ENCODE measurements around the gene OR2C3. TPM values are rescaled to one million over a fixed set of nuclear protein-coding genes. Genes with fewer than 3 reads are reported as not detected.
"Not testable (repeated sequence)": the region's sequence is repeated elsewhere in the genome, so short reads cannot be mapped to it uniquely, and the experiment has no call there.

The OR2C3 gene
- total RNA-seq, 1 experiment from 2014 or later, result 0.03 TPM

DNA sequence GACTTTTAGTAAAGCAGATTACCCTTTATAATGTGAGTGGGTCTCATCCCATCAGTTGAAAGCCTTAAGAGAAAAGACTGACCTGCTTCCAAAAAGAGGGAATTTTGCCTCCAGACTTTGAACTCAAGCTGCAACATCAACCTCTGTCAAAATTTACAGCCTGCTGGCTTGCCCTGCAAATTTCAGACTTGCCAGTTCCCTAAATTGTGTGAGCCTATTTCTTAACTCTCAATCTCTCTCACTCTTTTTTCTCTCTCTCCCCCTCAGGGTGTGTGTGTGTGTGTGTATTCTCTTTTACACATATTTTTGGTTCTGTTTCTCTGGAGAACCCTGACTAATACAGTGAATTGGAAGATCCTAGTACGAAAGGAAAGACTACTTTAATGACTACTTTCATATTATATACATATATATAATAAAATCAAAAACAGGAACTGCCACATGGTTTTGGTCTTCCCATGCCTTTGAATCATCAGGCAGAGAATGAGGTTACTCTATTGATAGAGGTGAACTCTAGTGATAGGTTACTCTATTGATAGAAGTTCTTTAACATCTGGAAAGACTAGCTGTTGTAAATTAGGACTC is 6.4 kb downstream of the OR2C3 start:
- in situ Hi-C loops (cut with HindIII; ENCODE audit: low pct_unique_long_range_greater_than_20kb, low sequenced_read_pairs), result no loop called here
- DNase-seq (ENCODE audit: low read depth, low spot score), result no peak

DNA sequence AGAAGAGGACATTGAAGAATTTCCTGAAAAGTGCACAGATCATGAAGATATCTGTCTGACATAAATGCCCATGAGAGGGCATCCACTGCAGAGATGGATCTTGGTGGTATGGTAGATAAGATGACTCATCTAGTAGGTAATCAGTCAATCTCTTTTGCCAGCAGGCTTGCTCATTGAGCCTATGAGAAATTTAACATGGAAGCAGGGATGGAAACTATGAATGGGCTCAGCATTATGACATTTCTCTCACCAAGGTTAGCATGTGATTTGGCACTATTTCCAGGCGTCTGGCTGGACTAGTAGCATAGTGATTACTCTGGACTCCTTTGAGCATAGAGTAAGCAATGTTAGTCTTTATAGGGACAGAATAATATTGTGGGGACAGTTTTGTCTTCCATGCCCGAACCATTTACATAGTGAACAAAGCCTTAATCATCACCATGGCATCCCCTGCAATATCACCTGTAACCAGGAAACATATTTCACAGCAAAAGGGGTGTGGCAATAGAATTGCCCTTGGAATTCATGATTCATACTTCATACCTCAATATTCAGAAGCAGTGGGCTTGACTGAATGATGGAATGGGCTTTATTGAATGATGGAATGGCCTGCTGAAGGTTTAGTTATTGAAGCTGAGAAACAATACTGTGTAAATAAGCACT is 7.3 kb downstream of the OR2C3 start:
- in situ Hi-C loops (cut with HindIII; ENCODE audit: low pct_unique_long_range_greater_than_20kb, low sequenced_read_pairs), result no loop called here
- no peak for DNase-seq (ENCODE audit: low read depth, low spot score)

DNA sequence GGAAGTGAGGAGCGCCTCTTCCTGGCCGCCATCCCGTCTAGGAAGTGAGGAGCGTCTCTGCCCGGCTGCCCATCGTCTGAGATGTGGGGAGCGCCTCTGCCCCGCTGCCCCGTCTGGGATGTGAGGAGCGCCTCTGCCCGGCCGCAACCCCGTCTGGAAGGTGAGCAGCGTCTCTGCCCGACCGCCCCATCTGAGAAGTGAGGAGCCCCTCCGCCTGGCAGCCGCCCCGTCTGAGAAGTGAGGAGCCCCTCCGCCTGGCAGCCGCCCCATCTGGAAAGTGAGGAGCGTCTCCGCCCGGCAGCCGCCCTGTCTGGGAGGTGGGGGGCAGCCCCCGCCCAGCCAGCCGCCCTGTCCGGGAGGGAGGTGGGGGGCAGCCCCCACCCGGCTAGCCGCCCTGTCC is 14.4 kb downstream of the OR2C3 start:
- DNase-seq (ENCODE audit: low read depth, low spot score); in situ Hi-C loops (cut with HindIII; ENCODE audit: low pct_unique_long_range_greater_than_20kb, low sequenced_read_pairs): not testable (repeated sequence)

DNA sequence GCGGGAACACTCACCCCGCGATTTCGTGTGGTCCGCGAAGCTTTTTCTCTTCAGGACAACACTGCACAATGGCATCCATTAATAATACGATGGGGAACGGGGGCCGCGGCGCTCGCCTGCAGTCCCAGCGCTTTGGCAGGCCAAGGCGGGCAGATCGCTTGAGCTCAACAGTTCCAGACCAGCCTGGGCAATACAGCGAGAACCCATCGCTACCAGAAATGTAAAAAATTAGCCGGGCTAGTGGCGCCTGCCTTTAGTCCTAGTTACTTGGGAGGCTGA is 17.7 kb downstream of the OR2C3 start:
- DNase-seq (ENCODE audit: low read depth, low spot score), result no peak
- in situ Hi-C loops (cut with HindIII; ENCODE audit: low pct_unique_long_range_greater_than_20kb, low sequenced_read_pairs), result no loop called here

DNA sequence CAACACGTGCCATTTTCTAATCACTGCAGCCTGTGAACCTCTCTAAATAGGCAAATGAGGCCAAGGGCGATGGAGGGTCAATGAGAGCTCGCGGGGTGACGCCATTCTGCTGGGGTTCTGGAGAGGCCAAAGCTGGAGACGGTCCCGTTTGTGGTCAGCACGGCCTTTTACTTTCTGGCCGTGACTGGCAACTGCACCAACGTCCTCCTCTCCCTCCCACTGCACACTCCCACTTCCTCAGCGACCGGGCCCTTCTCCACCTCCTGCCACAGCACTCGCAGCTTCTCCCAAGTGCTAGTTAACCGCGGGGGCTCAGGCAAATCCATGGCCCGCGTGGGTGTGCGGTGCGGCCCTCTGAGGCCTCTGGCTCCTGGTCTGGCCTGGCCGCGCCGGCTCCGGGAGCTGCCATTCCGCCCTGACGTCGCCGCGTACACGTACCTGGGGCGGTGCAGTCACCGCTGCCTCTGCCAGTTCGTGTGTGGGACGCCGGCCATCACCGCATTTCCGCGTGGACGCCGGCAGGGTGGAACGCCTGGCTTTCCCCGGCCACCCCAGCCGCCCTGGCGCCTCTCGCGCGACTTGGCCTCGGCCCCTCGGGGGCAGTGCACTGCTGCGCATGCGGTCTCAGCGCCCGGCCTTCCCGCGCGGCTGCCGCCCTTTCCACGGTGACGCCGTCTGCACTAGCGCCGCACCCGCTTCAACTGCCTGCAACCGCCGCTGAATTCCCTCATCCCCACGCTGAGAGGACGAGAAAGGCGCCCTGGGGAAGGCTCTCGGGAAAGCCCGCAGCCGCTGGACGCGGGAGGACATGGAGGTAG is 18.2 kb downstream of the OR2C3 start:
- in situ Hi-C loops (cut with HindIII; ENCODE audit: low pct_unique_long_range_greater_than_20kb, low sequenced_read_pairs), result no loop called here
- DNase-seq (ENCODE audit: low read depth, low spot score), result no peak

DNA sequence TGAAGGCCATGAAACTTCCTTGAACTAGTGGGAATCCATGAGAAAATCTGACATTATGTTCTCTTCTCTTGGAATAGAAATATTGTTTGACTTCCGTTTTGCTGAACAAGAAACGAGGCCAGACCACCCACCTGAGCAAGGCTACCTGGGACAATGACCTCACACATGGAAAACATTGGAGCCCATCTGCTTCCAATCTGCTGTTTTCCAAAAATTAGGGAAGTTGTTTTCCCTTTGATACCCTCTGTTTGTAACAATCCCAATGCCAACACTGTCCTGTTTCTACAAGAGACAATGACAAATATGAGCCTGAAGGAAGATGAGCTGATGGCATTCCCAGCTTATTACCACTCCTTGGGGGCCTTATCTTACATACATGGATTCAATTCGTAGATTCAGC is 29.4 kb downstream of the OR2C3 start:
- in situ Hi-C loops (cut with HindIII; ENCODE audit: low pct_unique_long_range_greater_than_20kb, low sequenced_read_pairs), result no loop called here
- no peak for DNase-seq (ENCODE audit: low read depth, low spot score)

DNA sequence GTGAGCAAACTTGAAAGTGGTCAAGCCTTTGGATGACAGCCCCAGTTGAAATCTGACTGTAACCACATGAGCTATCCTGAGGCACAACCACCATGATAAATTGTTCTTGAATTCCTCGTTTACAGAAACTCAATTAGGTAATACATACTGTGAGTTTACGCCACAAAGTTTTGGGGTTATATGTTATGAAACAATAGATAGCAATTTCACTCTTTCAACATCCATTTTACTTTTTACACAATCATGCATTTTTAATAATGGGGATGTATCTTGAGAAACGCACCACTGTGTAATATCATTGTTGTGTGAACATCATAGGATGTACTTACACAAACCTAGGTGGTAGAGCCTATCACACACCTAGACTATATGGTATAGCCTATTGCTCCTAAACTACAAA is 35.4 kb downstream of the OR2C3 start:
- in situ Hi-C loops (cut with HindIII; ENCODE audit: low pct_unique_long_range_greater_than_20kb, low sequenced_read_pairs), result no loop called here
- DNase-seq (ENCODE audit: low read depth, low spot score), result no peak

DNA sequence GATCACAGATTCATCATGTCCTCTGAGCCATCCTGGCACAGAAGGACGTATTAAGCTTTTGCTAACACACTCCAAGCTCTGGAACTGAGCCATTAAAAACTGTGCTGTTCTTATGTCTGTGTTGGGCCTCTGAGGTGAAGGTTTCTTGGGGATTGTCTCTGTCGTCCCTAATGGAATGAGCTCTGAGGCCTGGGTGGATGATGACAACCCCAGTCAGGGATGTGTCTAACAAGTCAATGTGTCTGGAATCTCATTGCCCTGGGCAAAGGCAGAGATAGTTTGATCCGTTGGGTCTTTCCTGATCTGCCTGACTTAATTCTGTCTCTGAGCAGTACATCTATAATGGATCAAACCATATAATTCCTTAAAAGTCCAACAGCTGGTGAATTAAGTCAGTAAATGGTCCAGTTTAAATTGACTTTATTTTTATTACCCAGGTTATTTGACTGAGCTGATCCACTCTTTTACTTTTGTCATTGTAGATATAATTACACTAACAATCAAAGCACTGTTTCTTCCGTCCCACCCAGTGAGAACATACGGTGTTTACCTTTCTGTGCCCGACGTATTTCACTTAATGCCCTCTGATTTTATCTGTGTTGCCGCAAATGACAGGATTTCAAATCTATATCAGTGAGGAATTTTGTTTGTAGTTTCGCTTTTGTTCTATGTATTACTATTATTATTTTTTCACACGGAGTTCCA is 39.5 kb downstream of the OR2C3 start:
- in situ Hi-C loops (cut with HindIII; ENCODE audit: low pct_unique_long_range_greater_than_20kb, low sequenced_read_pairs), result no loop called here
- DNase-seq (ENCODE audit: low read depth, low spot score), result no peak

DNA sequence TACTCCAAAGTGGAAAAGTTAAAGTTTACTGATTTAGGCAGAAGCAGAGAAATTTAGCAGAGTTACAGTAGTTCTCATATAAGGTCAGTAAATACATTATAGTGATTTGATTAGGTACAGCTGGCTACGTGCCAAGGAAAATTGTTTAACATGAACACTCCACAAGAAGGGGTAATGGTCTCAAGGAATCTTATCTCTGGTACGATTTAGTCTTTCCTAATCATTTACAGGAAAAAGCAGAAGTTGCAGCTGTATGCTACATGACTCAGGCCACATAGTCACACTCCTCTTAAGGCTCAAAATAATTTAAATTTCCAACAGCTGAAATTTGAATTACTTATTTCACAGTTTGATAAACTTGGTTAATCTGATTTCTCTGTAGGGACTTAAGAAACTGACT is 41.5 kb downstream of the OR2C3 start:
- DNase-seq (ENCODE audit: low read depth, low spot score), result no peak
- in situ Hi-C loops (cut with HindIII; ENCODE audit: low pct_unique_long_range_greater_than_20kb, low sequenced_read_pairs), result no loop called here

DNA sequence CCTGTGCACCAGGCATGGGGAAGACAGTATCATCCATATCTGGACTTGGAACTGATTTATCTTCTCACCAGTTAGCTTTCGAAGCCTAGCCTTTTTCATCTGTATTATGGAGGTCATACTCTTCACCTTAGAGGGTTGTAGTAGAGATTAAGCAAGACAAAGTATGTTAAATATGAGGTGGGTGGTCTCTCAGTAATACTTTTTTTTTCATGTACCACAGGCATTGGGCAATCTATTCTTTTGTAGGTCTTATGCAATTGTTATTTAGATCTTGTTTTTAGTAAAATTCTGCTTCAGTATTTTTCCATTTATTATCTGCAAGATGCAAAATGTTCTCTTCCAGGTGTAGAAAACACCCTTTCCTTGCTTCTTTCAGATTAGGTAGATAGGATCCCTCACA is 43.1 kb downstream of the OR2C3 start:
- no peak for DNase-seq (ENCODE audit: low read depth, low spot score)

DNA sequence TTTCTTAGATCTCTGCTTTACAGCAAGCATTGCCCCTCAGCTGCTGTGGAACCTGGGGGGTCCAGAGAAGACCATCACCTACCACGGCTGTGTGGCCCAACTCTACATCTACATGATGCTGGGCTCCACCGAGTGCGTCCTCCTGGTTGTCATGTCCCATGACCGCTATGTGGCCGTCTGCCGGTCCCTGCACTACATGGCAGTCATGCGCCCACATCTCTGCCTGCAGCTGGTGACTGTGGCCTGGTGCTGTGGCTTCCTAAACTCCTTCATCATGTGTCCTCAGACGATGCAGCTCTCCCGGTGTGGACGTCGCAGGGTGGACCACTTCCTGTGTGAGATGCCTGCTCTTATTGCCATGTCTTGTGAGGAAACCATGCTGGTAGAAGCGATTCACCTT is 44.9 kb downstream of the OR2C3 start:
- in situ Hi-C loops (cut with HindIII; ENCODE audit: low pct_unique_long_range_greater_than_20kb, low sequenced_read_pairs), result no loop called here
- DNase-seq (ENCODE audit: low read depth, low spot score), result no peak

More for the DNA sequence above, 43.1 kb downstream of the OR2C3 start:
- in situ Hi-C loops (cut with HindIII; ENCODE audit: low pct_unique_long_range_greater_than_20kb, low sequenced_read_pairs), result no loop called here

DNA sequence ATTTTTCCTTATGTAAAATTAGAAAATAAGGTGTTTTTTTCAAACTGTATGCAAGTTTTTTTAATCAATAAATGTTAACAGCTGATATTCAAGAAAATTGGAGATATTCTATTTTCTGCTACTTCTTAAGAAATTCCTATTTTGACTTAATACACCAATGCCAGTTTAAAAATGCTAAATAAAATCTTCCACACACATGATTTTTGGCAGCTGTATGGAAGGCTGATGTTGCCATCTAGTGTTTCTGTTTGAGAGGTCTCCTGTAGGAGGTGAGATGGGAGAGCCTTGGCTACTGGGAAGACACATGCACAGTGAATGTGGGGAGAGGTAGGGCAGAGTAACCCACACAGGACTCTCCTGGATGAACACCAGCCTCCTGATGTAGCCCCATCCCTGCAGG is 49.2 kb downstream of the OR2C3 start:
- in situ Hi-C loops (cut with HindIII; ENCODE audit: low pct_unique_long_range_greater_than_20kb, low sequenced_read_pairs), result no loop called here
- peak; percentile 59 for DNase-seq (ENCODE audit: low read depth, low spot score)

DNA sequence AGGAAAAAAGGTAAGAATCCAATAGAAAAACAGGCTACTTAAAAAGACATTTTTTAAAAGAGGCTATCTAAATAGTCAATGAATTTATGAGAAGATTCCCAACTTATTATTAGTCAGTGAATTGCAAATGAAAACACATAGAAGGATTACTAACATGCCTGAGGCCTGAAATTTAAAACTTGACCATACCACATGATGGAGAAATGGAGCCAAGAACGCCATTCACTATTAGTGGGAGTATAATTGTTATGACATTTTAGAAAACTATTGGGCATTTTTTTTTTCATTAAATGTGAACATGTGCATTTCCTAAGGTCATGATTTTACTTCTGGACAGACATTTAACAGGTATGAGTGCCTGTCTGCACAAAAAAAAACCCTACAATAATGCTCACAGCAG is 53.5 kb downstream of the OR2C3 start:
- peak; percentile 11 for DNase-seq (ENCODE audit: low read depth, low spot score)
- in situ Hi-C loops (cut with HindIII; ENCODE audit: low pct_unique_long_range_greater_than_20kb, low sequenced_read_pairs), result no loop called here

DNA sequence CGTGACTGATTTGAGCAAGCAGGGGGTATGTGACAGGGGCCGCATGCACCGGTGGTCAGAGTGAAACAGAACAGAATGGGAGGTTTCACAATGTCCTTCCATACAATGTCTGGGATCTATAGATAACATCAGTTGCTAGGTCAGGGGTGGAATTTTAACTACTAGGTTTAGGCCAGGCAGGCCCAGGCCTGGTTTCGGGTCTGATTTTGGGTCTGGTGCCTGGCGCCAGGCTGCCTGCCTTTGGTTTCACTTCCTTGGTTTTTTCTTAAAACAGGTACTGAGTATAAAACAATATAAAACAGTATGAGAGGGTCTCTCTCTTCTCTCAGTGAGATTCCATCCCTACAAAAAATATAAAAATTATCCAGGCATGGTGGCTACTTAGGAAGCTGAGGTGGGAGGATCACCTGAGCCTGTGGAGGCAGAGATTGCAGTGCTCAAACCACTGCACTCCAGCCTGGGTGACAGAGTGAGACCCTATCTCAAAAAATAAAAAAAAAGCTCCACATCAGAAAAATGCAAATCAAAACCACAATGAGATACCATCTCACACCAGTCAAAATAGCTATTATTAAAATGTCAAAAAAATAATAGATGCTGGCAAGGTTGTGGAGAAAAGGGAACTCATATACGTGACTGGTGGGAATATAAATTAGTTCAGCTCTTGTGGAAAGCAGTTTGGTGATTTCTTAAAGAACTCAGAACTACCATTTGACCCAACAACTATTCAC is 59.7 kb downstream of the OR2C3 start:
- DNase-seq (ENCODE audit: low read depth, low spot score); in situ Hi-C loops (cut with HindIII; ENCODE audit: low pct_unique_long_range_greater_than_20kb, low sequenced_read_pairs): not testable (repeated sequence)

DNA sequence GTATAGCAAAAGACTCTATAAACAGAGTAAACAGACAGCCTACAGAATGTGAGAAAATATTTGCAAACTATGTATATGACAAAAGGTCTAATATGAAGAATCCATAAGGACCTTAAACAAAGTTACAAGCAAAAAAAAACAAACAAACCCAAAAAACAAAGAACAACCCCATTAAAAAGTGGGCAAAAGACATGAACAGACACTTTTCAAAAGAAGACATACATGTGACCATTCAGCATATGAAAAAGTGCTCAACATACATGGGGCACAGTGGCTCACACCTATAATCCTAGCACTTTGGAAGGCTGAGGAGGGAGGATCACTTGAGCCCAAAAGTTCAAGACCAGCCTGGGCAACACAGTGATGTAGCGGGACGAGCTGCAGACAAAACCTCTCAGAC is 60.4 kb downstream of the OR2C3 start:
- DNase-seq (ENCODE audit: low read depth, low spot score), result no peak
- in situ Hi-C loops (cut with HindIII; ENCODE audit: low pct_unique_long_range_greater_than_20kb, low sequenced_read_pairs), result no loop called here
